ENCODE measurements around the gene ECSIT. TPM values are rescaled to one million over a fixed set of nuclear protein-coding genes. Genes with fewer than 3 reads are reported as not detected.

Gene ECSIT
- total and polyA plus RNA-seq, 2 experiments from 2014 or later, result 36.6 to 66.5 TPM

DNA sequence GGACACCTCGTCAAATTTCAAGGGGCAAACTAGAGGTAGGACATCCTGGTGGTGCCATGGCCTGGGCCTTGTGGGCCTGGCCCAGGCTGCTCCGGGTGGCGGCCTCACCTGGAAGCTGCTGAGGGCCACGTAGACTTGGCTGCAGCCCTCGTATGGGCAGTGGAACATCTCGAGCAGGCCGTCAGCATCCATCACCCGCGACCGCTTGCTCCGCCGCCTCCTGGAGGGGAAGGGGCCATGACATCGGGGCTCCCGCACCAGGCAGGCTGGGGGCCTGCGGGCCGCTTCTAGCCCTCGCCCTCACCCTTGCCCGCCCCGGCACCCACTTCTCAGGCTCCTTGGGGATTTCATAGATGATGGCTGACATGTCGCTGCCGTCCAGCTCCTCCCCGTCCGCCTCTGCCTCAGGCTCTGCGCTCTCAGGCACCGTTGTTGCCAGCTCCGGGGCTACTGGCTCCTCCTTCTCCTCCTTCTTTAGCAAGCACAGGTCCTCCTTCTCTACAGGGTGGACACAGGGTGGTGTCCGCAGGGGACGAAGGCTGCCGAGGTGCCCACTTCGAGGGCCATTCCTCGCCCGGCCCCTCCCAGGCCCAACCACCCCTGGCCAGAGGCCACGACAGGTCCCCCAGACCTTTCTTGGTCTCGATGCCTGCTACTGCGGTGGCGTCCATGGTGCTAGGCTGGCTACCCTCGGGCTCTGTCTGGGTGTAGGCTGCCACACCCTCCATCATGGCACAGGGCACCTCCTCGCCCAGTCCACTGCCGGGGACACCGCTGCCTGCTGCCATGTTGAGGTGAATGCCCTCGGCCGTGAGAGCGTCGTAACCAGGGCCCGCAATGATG is 42.1 kb downstream of the ECSIT start (continued):
- TF ChIP-seq, protein P1, sequence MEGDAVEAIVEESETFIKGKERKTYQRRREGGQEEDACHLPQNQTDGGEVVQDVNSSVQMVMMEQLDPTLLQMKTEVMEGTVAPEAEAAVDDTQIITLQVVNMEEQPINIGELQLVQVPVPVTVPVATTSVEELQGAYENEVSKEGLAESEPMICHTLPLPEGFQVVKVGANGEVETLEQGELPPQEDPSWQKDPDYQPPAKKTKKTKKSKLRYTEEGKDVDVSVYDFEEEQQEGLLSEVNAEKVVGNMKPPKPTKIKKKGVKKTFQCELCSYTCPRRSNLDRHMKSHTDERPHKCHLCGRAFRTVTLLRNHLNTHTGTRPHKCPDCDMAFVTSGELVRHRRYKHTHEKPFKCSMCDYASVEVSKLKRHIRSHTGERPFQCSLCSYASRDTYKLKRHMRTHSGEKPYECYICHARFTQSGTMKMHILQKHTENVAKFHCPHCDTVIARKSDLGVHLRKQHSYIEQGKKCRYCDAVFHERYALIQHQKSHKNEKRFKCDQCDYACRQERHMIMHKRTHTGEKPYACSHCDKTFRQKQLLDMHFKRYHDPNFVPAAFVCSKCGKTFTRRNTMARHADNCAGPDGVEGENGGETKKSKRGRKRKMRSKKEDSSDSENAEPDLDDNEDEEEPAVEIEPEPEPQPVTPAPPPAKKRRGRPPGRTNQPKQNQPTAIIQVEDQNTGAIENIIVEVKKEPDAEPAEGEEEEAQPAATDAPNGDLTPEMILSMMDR (conservative IDR thresholded peaks at IDR 0.05; ENCODE audit: low read depth in 2 of 2), result no peak
- TF ChIP-seq ZNF114 (CRISPR knock-in tag; IDR thresholded peaks at IDR 0.05), result no peak
- TF ChIP-seq ZNF331 (CRISPR knock-in tag; IDR thresholded peaks at IDR 0.05; ENCODE audit: low read depth), result no peak
- no peak for TF ChIP-seq EZH2 (IDR thresholded peaks at IDR 0.05; ENCODE audit: low read depth, unreplicated experiment)

DNA sequence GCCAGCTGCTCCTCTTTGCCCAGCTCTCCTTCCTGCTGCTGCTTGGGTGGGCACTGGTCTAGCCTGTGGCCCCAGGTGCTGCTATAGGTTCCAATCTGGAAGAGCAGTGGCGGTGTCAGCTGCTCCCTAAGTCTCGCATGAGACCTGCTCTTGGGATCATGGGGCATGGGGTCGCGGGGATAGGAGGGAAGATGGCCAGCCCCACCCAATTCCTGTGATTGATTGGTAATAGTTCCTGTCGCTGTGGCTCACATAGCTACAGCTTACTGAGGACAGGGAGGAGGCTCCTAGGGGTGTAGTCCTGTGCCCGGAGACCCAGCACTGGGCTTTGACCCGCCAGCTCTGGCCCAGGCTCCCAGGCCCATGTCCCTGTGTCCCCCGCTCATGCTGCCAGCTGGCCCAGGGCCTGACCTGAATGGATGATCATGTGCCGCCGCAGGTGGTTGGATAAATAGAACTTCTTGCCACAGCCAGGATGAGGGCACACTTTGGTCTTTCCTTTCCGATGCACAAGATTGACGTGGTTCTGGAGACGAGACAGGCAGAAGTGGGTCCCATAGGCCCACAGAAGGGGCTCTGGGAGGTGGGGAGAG is 43.6 kb downstream of the ECSIT start:
- Histone ChIP-seq H3K27me3 (ENCODE audit: insufficient read depth) (peaks cover 27% of the 10 kb centered on the region), H3K27ac (ENCODE audit: low read depth) (no peak overlapping the region), H3K4me2 (no peak overlapping the region), H3F3A (replicated peaks; ENCODE audit: low read depth) (peaks cover 16% of the 10 kb centered on the region), H3K4me1 (ENCODE audit: insufficient read depth) (peaks cover 8% of the 10 kb centered on the region), H3K9me2 (ENCODE audit: insufficient read depth) (no peaks in the 10 kb centered on the region), H3K79me2 (replicated peaks; ENCODE audit: insufficient read depth) (no peaks in the 10 kb centered on the region), H3K4me3 (no peak overlapping the region), H4K20me1 (replicated peaks; ENCODE audit: insufficient read depth) (no peaks in the 10 kb centered on the region), H3K36me3 (ENCODE audit: insufficient read depth) (no peaks in the 10 kb centered on the region), H2AFZ (no peak overlapping the region)
- H3K36me3 Mint-ChIP-seq (ENCODE audit: low read depth), result no peaks in the 10 kb centered on the region
- no peak overlapping the region for H3K27ac Mint-ChIP-seq
- H3K4me3 Mint-ChIP-seq, result no peak overlapping the region
- peaks cover 35% of the 10 kb centered on the region for H3K27me3 Mint-ChIP-seq (ENCODE audit: insufficient read depth, low read depth, poor library complexity)
- ATAC-seq, result no peak
- DNase-seq (ENCODE audit: low spot score), result peak; percentile 51
- H3K9me3 Mint-ChIP-seq, result peaks cover 4% of the 10 kb centered on the region; the same call in 1 of the 3 replicates
- H3K4me1 Mint-ChIP-seq, result peaks cover 6% of the 10 kb centered on the region
- no peak for TF ChIP-seq EZH2 (IDR thresholded peaks at IDR 0.05; ENCODE audit: low read depth, unreplicated experiment)
- TF ChIP-seq ZNF114 (CRISPR knock-in tag; IDR thresholded peaks at IDR 0.05), result no peak
- TF ChIP-seq STAT1 (IDR thresholded peaks at IDR 0.05; ENCODE audit: unreplicated experiment), result no peak
- TF ChIP-seq, protein P2, sequence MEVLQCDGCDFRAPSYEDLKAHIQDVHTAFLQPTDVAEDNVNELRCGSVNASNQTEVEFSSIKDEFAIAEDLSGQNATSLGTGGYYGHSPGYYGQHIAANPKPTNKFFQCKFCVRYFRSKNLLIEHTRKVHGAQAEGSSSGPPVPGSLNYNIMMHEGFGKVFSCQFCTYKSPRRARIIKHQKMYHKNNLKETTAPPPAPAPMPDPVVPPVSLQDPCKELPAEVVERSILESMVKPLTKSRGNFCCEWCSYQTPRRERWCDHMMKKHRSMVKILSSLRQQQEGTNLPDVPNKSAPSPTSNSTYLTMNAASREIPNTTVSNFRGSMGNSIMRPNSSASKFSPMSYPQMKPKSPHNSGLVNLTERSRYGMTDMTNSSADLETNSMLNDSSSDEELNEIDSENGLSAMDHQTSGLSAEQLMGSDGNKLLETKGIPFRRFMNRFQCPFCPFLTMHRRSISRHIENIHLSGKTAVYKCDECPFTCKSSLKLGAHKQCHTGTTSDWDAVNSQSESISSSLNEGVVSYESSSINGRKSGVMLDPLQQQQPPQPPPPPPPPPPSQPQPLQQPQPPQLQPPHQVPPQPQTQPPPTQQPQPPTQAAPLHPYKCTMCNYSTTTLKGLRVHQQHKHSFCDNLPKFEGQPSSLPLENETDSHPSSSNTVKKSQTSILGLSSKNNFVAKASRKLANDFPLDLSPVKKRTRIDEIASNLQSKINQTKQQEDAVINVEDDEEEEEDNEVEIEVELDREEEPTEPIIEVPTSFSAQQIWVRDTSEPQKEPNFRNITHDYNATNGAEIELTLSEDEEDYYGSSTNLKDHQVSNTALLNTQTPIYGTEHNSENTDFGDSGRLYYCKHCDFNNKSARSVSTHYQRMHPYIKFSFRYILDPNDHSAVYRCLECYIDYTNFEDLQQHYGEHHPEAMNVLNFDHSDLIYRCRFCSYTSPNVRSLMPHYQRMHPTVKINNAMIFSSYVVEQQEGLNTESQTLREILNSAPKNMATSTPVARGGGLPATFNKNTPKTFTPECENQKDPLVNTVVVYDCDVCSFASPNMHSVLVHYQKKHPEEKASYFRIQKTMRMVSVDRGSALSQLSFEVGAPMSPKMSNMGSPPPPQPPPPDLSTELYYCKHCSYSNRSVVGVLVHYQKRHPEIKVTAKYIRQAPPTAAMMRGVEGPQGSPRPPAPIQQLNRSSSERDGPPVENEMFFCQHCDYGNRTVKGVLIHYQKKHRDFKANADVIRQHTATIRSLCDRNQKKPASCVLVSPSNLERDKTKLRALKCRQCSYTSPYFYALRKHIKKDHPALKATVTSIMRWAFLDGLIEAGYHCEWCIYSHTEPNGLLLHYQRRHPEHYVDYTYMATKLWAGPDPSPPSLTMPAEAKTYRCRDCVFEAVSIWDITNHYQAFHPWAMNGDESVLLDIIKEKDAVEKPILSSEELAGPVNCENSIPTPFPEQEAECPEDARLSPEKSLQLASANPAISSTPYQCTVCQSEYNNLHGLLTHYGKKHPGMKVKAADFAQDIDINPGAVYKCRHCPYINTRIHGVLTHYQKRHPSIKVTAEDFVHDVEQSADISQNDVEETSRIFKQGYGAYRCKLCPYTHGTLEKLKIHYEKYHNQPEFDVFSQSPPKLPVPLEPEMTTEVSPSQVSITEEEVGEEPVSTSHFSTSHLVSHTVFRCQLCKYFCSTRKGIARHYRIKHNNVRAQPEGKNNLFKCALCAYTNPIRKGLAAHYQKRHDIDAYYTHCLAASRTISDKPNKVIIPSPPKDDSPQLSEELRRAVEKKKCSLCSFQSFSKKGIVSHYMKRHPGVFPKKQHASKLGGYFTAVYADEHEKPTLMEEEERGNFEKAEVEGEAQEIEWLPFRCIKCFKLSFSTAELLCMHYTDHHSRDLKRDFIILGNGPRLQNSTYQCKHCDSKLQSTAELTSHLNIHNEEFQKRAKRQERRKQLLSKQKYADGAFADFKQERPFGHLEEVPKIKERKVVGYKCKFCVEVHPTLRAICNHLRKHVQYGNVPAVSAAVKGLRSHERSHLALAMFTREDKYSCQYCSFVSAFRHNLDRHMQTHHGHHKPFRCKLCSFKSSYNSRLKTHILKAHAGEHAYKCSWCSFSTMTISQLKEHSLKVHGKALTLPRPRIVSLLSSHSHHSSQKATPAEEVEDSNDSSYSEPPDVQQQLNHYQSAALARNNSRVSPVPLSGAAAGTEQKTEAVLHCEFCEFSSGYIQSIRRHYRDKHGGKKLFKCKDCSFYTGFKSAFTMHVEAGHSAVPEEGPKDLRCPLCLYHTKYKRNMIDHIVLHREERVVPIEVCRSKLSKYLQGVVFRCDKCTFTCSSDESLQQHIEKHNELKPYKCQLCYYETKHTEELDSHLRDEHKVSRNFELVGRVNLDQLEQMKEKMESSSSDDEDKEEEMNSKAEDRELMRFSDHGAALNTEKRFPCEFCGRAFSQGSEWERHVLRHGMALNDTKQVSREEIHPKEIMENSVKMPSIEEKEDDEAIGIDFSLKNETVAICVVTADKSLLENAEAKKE (CRISPR knock-in tag; IDR thresholded peaks at IDR 0.05), result no peak
- TF ChIP-seq NANOG (IDR thresholded peaks at IDR 0.05; ENCODE audit: borderline replicate concordance), result no peak
- TF ChIP-seq, protein P3, sequence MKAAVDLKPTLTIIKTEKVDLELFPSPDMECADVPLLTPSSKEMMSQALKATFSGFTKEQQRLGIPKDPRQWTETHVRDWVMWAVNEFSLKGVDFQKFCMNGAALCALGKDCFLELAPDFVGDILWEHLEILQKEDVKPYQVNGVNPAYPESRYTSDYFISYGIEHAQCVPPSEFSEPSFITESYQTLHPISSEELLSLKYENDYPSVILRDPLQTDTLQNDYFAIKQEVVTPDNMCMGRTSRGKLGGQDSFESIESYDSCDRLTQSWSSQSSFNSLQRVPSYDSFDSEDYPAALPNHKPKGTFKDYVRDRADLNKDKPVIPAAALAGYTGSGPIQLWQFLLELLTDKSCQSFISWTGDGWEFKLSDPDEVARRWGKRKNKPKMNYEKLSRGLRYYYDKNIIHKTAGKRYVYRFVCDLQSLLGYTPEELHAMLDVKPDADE (IDR thresholded peaks at IDR 0.05), result no peak

All from GM23338 (cell line).